Osteoblast (primary cell): ENCODE data around the gene TRIM3. TPM values are rescaled to one million over a fixed set of nuclear protein-coding genes. Genes with fewer than 3 reads are reported as not detected.

Experiments
- DNase-seq: peaks from one replicate; pipeline ENCODE4 v3.0.0; 2011; ENCODE audit warnings: low spot score, mixed read lengths; ENCODE audit not compliant: insufficient read length; ENCODE audit errors: missing footprints
- H2AFZ ChIP-seq: 2 replicates; pipeline ENCODE4 v1.6.0; 2011; ENCODE audit warnings: mild to moderate bottlenecking, low read length
- H3K27ac ChIP-seq: 2 replicates; pipeline ENCODE4 v1.5.1; 2011; ENCODE audit warnings: mild to moderate bottlenecking, low read depth, low read length, moderate library complexity
- H3K27me3 ChIP-seq: 2 replicates; pipeline ENCODE4 v1.6.0; 2012; ENCODE audit warnings: mild to moderate bottlenecking, control low read depth, inconsistent platforms, low read length, moderate library complexity; ENCODE audit not compliant: insufficient read depth
- H3K36me3 ChIP-seq: 2 replicates; pipeline ENCODE4 v1.5.1; 2011; ENCODE audit warnings: mild to moderate bottlenecking, low read length, control low read depth, moderate library complexity; ENCODE audit not compliant: insufficient read depth
- H3K4me1 ChIP-seq: 2 replicates; pipeline ENCODE4 v1.5.1; 2011; ENCODE audit warnings: mild to moderate bottlenecking, low read length, control low read depth, moderate library complexity; ENCODE audit not compliant: insufficient read depth
- H3K4me2 ChIP-seq: 2 replicates; pipeline ENCODE4 v1.6.0; 2011; ENCODE audit warnings: mild to moderate bottlenecking, low read length; ENCODE audit not compliant: insufficient read depth
- H3K4me3 ChIP-seq: fragments of 200-600 bp; sonication (generic); 3 replicates; pipeline ENCODE4 v1.5.1; 2012; ENCODE audit warnings: mild to moderate bottlenecking, low read length, inconsistent platforms; ENCODE audit not compliant: insufficient read depth
- H3K79me2 ChIP-seq: 2 replicates; pipeline ENCODE4 v1.6.0; 2012; ENCODE audit warnings: mild to moderate bottlenecking, low read length, control low read depth, inconsistent platforms; ENCODE audit not compliant: insufficient read depth
- H3K9me3 ChIP-seq: 2 replicates; pipeline ENCODE4 v1.5.1; 2011; ENCODE audit warnings: low read depth, low read length, control low read depth
- H4K20me1 ChIP-seq: 2 replicates; pipeline ENCODE4 v1.6.0; 2012; ENCODE audit warnings: mild to moderate bottlenecking, low read length, control low read depth; ENCODE audit not compliant: insufficient read depth
- CTCF ChIP-seq: IDR thresholded peaks from 2 replicates; pipeline ENCODE4 v1.5.1; 2011; ENCODE audit warnings: mild to moderate bottlenecking, low read depth, low read length, moderate library complexity; ENCODE audit errors: extremely low read depth
- total RNA-seq: library from RNA; depleted of rRNA; stranded (reverse); fragments of >200 nt; gene quantifications from 2 replicates; pipeline ENCODE4 v1.2.3, GENCODE V29; 2012

The TRIM3 gene
- total RNA-seq, 1 donor, result 25.3 TPM

- H3K79me2 ChIP-seq, result no peaks in the 10 kb centered on the region
- no peak for DNase-seq
- no peak overlapping the region for H3K4me2 ChIP-seq
- H3K36me3 ChIP-seq, result no peaks in the 10 kb centered on the region
- no peaks in the 10 kb centered on the region for H3K9me3 ChIP-seq
- TF ChIP-seq CTCF, result no peak
- H3K27me3 ChIP-seq, result no peaks in the 10 kb centered on the region
- H3K4me3 ChIP-seq, result no peak overlapping the region
- H3K4me1 ChIP-seq, result no peaks in the 10 kb centered on the region
- no peak overlapping the region for H3K27ac ChIP-seq
- H2AFZ ChIP-seq, result no peak overlapping the region
- peaks cover 27% of the 10 kb centered on the region for H4K20me1 ChIP-seq
These were observed 70.2 kb downstream of the TRIM3 start for GRCh38 chr11:6403539-6403938.

GRCh38 chr11:6402561-6402981 is 71.2 kb downstream of the TRIM3 start:
- H3K4me1 ChIP-seq, result peaks cover 6% of the 10 kb centered on the region
- H3K79me2 ChIP-seq, result no peaks in the 10 kb centered on the region
- no peak overlapping the region for H3K4me2 ChIP-seq
- H3K27me3 ChIP-seq, result no peaks in the 10 kb centered on the region
- H3K27ac ChIP-seq, result no peak overlapping the region
- no peaks in the 10 kb centered on the region for H3K9me3 ChIP-seq
- H4K20me1 ChIP-seq, result peaks cover 27% of the 10 kb centered on the region
- no peak for DNase-seq
- no peak overlapping the region for H3K4me3 ChIP-seq
- no peaks in the 10 kb centered on the region for H3K36me3 ChIP-seq
- no peak for TF ChIP-seq CTCF
- no peak overlapping the region for H2AFZ ChIP-seq

GRCh38 chr11:6402061-6402470 is 71.7 kb downstream of the TRIM3 start:
- no peak overlapping the region for H3K27ac ChIP-seq
- no peak overlapping the region for H3K4me3 ChIP-seq
- peaks cover 24% of the 10 kb centered on the region for H4K20me1 ChIP-seq
- no peak for DNase-seq
- H3K4me2 ChIP-seq, result no peak overlapping the region
- no peaks in the 10 kb centered on the region for H3K27me3 ChIP-seq
- no peaks in the 10 kb centered on the region for H3K9me3 ChIP-seq
- H3K4me1 ChIP-seq, result peaks cover 11% of the 10 kb centered on the region
- no peaks in the 10 kb centered on the region for H3K79me2 ChIP-seq
- H3K36me3 ChIP-seq, result no peaks in the 10 kb centered on the region
- H2AFZ ChIP-seq, result no peak overlapping the region
- no peak for TF ChIP-seq CTCF

- Histone ChIP-seq H3K27ac (no peak overlapping the region), H3K79me2 (no peaks in the 10 kb centered on the region), H3K4me3 (no peak overlapping the region), H3K4me1 (peaks cover 12% of the 10 kb centered on the region), H3K4me2 (no peak overlapping the region), H3K27me3 (no peaks in the 10 kb centered on the region), H2AFZ (no peak overlapping the region), H3K36me3 (no peaks in the 10 kb centered on the region), H4K20me1 (peaks cover 18% of the 10 kb centered on the region), H3K9me3 (no peaks in the 10 kb centered on the region)
- DNase-seq, result no peak
- no peak for TF ChIP-seq CTCF
These were observed 72.3 kb downstream of the TRIM3 start for GRCh38 chr11:6401464-6401863.
